ENCODE measurements around the gene MN1.

The MN1 gene

DNA sequence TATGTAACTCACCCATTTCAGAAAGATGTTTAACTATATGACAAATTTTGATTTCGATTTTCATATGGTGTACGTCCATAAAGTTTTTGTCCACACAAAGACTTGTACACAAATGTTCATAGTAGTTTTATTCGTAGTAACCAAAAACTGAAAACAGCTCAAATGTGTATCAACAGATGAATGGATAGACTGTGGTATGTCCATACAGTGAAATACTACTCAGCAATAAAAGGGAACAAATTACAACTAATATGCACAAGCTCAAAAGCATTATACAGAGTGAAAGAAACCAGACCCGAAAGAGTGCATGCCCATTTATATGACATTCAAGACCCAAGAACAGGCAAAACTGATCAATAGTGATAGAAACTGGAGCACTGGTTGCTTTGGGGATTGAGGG is 64.0 kb downstream of the MN1 start:
- FAIRE-seq (no peak), DNase-seq (ENCODE audit: insufficient read length, low spot score) (no peak)
- TF ChIP-seq, protein P1, sequence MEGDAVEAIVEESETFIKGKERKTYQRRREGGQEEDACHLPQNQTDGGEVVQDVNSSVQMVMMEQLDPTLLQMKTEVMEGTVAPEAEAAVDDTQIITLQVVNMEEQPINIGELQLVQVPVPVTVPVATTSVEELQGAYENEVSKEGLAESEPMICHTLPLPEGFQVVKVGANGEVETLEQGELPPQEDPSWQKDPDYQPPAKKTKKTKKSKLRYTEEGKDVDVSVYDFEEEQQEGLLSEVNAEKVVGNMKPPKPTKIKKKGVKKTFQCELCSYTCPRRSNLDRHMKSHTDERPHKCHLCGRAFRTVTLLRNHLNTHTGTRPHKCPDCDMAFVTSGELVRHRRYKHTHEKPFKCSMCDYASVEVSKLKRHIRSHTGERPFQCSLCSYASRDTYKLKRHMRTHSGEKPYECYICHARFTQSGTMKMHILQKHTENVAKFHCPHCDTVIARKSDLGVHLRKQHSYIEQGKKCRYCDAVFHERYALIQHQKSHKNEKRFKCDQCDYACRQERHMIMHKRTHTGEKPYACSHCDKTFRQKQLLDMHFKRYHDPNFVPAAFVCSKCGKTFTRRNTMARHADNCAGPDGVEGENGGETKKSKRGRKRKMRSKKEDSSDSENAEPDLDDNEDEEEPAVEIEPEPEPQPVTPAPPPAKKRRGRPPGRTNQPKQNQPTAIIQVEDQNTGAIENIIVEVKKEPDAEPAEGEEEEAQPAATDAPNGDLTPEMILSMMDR (IDR thresholded peaks at IDR 0.05; ENCODE audit: insufficient read depth, missing control alignments), result no peak

DNA sequence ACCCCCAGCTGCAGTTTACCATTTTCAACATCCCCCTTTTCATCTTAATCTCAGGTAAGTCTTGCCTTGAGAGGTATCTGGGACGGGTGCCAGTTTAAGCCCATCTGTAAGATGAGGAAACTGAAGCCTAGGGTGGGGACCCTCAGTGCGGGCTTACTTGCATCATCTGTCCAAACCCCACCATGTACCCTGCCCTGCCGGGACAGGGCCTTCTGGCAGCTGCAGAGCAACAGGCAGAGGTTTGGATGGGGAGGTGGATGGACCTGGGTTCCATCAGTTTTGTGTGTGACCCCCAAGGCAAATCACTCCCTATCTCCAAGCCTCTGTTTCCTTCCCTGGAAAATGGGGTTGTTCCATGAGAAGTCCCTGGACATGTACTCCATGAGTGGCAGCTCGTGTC is 67.5 kb downstream of the MN1 start:
- TF ChIP-seq, protein P1 (IDR thresholded peaks at IDR 0.05; ENCODE audit: insufficient read depth, missing control alignments), result no peak
- no peak for FAIRE-seq
- DNase-seq (ENCODE audit: insufficient read length, low spot score), result no peak

DNA sequence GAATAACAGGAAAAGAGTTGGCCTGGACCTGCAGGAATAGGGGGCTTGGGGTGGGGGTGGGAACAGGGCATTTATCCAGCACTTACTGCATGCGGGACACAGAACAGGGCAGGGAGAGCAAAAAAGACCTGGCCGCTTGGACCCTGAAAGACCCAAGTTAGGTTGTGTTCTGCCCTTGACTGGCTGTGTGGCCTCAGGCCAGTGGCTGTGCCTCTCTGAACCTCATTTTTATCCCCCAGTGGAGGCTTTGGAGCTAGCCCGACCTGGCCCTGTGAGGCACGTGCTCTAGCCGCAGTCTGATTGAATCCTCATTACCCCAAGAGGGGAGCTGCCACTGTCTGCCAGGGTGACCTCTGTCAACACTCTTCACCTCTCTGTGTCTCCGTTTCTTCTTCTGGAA is 68.7 kb downstream of the MN1 start:
- FAIRE-seq, result no peak
- TF ChIP-seq, protein P1 (IDR thresholded peaks at IDR 0.05; ENCODE audit: insufficient read depth, missing control alignments), result no peak
- no peak for DNase-seq (ENCODE audit: insufficient read length, low spot score)

DNA sequence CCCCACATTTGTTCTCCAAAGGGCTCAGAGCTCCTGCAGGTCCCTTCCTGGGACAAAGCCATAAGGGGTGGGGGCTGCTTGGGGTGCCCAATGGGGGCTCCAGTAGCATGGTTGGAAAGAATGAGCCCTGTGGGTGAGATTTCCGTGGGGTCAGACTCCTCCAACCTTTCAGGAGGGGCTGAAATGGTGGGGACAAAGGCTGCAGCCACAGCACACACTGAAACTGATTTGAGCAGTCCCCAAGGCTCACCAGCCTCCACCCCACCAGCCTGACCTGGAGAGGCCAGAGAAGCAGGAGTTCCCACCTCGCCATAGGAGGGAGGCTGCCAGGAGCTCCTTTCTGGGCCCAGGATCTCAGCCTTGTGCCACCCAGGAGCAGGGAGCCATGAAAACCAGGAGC is 69.2 kb downstream of the MN1 start:
- FAIRE-seq, result no peak
- TF ChIP-seq, protein P1 (IDR thresholded peaks at IDR 0.05; ENCODE audit: insufficient read depth, missing control alignments), result no peak
- no peak for DNase-seq (ENCODE audit: insufficient read length, low spot score)

DNA sequence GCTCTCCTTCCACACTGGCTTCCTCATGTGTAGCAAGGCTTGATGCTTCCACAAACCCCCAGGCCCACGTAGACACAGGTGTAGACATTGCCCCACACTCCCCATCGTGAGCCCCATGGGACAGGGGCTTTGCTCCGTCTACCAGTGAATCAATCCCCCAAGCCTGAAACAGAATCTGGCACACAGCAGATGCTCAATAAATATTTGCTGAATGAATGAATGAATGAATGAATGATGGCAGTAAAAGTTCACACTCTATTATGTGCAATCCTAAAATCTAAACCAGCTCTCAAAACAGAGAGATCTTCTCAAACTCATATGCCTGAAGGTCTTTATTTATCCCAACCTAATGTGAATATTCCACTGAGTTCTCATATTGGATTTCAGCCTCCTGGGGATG is 69.9 kb downstream of the MN1 start:
- TF ChIP-seq, protein P1 (IDR thresholded peaks at IDR 0.05; ENCODE audit: insufficient read depth, missing control alignments), result no peak
- no peak for FAIRE-seq
- DNase-seq (ENCODE audit: insufficient read length, low spot score), result no peak

DNA sequence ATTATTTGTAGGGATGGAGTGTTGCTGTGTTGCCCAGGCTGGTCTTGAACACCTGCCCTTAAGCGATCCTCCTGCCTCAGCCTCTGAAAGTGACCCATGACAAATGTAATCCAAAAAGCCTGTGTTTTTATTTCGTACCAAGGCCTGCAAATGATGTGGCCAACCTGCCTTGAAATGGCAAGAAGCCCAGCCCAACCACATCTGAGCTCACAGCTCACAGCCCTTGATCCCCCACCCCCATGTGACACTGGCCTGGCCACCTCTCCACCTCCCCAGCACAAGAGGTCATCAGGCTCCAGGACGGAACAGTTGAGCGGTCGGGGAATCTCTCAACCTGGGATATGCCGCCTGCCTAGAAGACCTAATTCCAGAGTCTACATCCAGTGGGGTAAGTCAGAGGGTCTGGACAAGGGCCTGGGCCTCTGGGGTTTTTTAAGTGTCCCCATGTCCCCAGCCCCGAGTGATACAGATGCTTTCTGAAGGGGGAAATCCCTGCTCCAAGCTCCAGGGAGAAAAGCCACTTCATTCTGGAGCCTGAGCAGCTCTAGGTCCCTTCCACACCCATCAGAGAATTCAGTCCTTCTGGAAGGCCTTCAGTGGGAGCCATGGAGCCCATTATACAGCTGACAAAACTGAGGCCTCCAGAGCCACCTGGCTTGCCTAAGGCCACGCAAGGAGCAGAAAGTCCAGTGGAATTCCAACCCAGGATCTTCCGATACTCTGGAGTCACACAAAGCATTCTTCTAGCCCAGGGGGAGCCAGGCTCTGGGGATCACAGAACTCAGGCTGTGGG is 70.7 kb downstream of the MN1 start:
- no peak for FAIRE-seq
- no peak for DNase-seq (ENCODE audit: insufficient read length, low spot score)
- TF ChIP-seq, protein P1 (IDR thresholded peaks at IDR 0.05; ENCODE audit: insufficient read depth, missing control alignments), result no peak

DNA sequence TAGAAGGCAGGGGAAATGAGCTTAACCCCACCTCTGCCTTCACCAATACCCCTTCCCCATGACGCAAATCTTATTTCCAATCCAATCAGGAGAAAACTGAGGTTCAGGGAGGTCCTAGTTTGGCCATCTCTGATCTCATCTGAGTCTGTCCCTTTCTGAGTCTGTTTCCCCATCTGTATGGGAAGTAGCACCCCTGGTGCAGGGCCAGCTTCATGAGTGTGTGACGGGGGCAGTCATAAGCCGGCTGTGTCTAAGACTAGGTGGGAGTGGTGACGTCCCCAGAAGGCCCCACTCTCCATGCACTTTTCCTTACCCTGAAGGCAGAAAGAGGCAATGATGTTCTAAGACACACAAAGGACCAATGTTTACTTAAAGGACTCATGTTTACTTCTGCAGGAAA is 72.3 kb downstream of the MN1 start:
- TF ChIP-seq, protein P1 (IDR thresholded peaks at IDR 0.05; ENCODE audit: insufficient read depth, missing control alignments), result no peak
- FAIRE-seq, result no peak
- no peak for DNase-seq (ENCODE audit: insufficient read length, low spot score)

Measured in D721Med (cell line).